Testis (tissue), 3 donors: ENCODE measurements around the gene RAI1. TPM values are rescaled to one million over a fixed set of nuclear protein-coding genes. Genes with fewer than 3 reads are reported as not detected.
A peak's percentile ranks its signal among the peaks of the same experiment; 100 is the strongest.

Source experiments
- DNase-seq: peaks from one replicate; pipeline ENCODE4 v3.0.0-alpha.2; 2019
- H3K27ac ChIP-seq, 2 donors: fragments of 200-600 bp; sonication (generic); one replicate each; pipeline ENCODE4 v1.5.1; 2019
- H3K27me3 ChIP-seq: fragments of 200-600 bp; sonication (generic); one replicate; pipeline ENCODE4 v1.5.1; 2019
- H3K36me3 ChIP-seq: fragments of 200-600 bp; sonication (generic); one replicate; pipeline ENCODE4 v1.5.1; 2017; ENCODE audit warnings: low read depth; ENCODE audit errors: missing control alignments
- H3K4me1 ChIP-seq: fragments of 200-600 bp; sonication (generic); one replicate; pipeline ENCODE4 v1.5.1; 2019
- H3K4me3 ChIP-seq, 2 donors: fragments of 200-600 bp; sonication (generic); one replicate each; pipeline ENCODE4 v1.5.1; 2017 to 2019
- H3K9me3 ChIP-seq: fragments of 200-600 bp; sonication (generic); one replicate; pipeline ENCODE4 v1.5.1; 2017
- CTCF ChIP-seq, 3 experiments: fragments of 450-650 bp in 2 of 3; fragments of 200-600 bp in 1 of 3; sonication (generic) in 1 of 3; IDR thresholded peaks; one replicate each; pipeline ENCODE4 v1.5.1; 2016 to 2019; ENCODE audit warnings: antibody characterized with exemption in 3 of 3, mild to moderate bottlenecking in 2 of 3, moderate library complexity in 1 of 3
- POLR2A ChIP-seq: fragments of 450-650 bp; IDR thresholded peaks from one replicate; pipeline ENCODE4 v1.6.1; 2017; ENCODE audit warnings: antibody characterized with exemption, mild to moderate bottlenecking, moderate library complexity
- WGBS, 2 donors: methylation state at CpG; one replicate each; pipeline ENCODE4 v1.1.5; 2018; 5-methylcytosine and 5-hydroxymethylcytosine counted together
- intact Hi-C: fragments of 100-400 bp; cut with DNase I; formaldehyde crosslinking; loops from one replicate; pipeline ENCODE4 v1.15.1; 2023; ENCODE audit warnings: low total_unique reads
- polyA plus RNA-seq: library from polyadenylated mRNA; stranded (reverse); fragments of 350-450 nt; fragmentation: Illumina TruSeq; extraction: RNeasy Lipid Tissue Mini Kit (QIAGEN cat#74804); gene quantifications from one replicate; pipeline ENCODE4 v1.2.3, GENCODE V29; 2014; ENCODE audit warnings: low read depth, low replicate concordance; ENCODE audit not compliant: insufficient read depth
- total RNA-seq, 2 donors: library from RNA; depleted of rRNA; stranded (reverse); fragments of >200 nt; gene quantifications; one replicate each; pipeline ENCODE4 v1.2.3, GENCODE V29; 2016

RAI1 gene
- total and polyA plus RNA-seq, 3 donors from 2014 or later: 17.5 to 44.5 (median 42.8) TPM

GRCh38 chr17:17751489-17752088 lies 70.3 kb downstream of the RAI1 start:
- TF ChIP-seq CTCF (IDR thresholded peaks at IDR 0.05) (no peak), POLR2A (no peak)
- intact Hi-C loops: no loop called here
- DNase-seq: no peak
- peak overlapping the region; percentile 31 to 36 for H3K27ac ChIP-seq
- H3K36me3 ChIP-seq: no peaks in the 10 kb centered on the region
- 36 to 43% methylated on average over 17 of the region's 17 CpGs for WGBS, 2 donors
- H3K9me3 ChIP-seq: no peaks in the 10 kb centered on the region
- H3K27me3 ChIP-seq: no peaks in the 10 kb centered on the region
- peak overlapping the region; percentile 51 to 56 for H3K4me3 ChIP-seq
- peaks cover 16% of the 10 kb centered on the region for H3K4me1 ChIP-seq

GRCh38 chr17:17752089-17752820 lies 71.0 kb downstream of the RAI1 start:
- Histone ChIP-seq H3K27ac (peak overlapping the region; percentile 69 to 79), H3K27me3 (no peaks in the 10 kb centered on the region), H3K4me1 (peaks cover 16% of the 10 kb centered on the region), H3K4me3 (peak overlapping the region; percentile 51 to 56), H3K9me3 (no peaks in the 10 kb centered on the region), H3K36me3 (no peaks in the 10 kb centered on the region)
- peak; percentile 98 for DNase-seq
- TF ChIP-seq POLR2A (peak; percentile 9), CTCF (IDR thresholded peaks at IDR 0.05) (peak in 2 of 3 experiments; percentile 11 to 29)
- intact Hi-C loops: no loop called here
- WGBS, 2 donors: 3 to 4% methylated on average over 32 to 56 of the region's 57 CpGs

GRCh38 chr17:17752821-17753321 lies 71.6 kb downstream of the RAI1 start:
- no peak for DNase-seq
- peak overlapping the region; percentile 69 to 79 for H3K27ac ChIP-seq
- TF ChIP-seq POLR2A (no peak), CTCF (IDR thresholded peaks at IDR 0.05) (no peak)
- peak overlapping the region; percentile 51 to 56 for H3K4me3 ChIP-seq
- 27 to 30% methylated on average over 7 to 9 of the region's 9 CpGs for WGBS, 2 donors
- intact Hi-C loops: no loop called here
- no peaks in the 10 kb centered on the region for H3K27me3 ChIP-seq
- H3K4me1 ChIP-seq: peaks cover 16% of the 10 kb centered on the region
- H3K36me3 ChIP-seq: no peaks in the 10 kb centered on the region
- H3K9me3 ChIP-seq: no peaks in the 10 kb centered on the region

- no peak for TF ChIP-seq CTCF (IDR thresholded peaks at IDR 0.05)
- no peak for TF ChIP-seq POLR2A
- H3K27me3 ChIP-seq: no peaks in the 10 kb centered on the region
- intact Hi-C loops: no loop called here
- H3K27ac ChIP-seq: no peak overlapping the region
- no peak overlapping the region for H3K4me3 ChIP-seq
- DNase-seq: no peak
- H3K36me3 ChIP-seq: no peaks in the 10 kb centered on the region
- H3K9me3 ChIP-seq: no peaks in the 10 kb centered on the region
- 91 to 95% methylated on average over 10 to 11 of the region's 11 CpGs for WGBS, 2 donors
- H3K4me1 ChIP-seq: peaks cover 24% of the 10 kb centered on the region
Observed at GRCh38 chr17:17754719-17755686, 73.7 kb downstream of the RAI1 start.
